Measurements from ENCODE around the gene NDUFB10.
A peak's percentile ranks its signal among the peaks of the same experiment; 100 is the strongest.

NDUFB10 gene

GRCh38 chr16:1983544-1984346 is 24.4 kb downstream of the NDUFB10 start, which contains the start of gene GFER:
GFER (plus strand) TSS chr16:1984193; CDS start chr16:1984219, 26 bp downstream.
- peak within 1 kb of the TSS; percentile 67 for H3K4me3 ChIP-seq (ENCODE audit: low read depth, low read length)
- DNase-seq (ENCODE audit: low read depth) = peak; percentile 93
- peak; percentile 42 for TF ChIP-seq CTCF (conservative IDR thresholded peaks at IDR 0.05; ENCODE audit: low read depth, low read length)

GRCh38 chr16:1984347-1985225 is 25.2 kb downstream of the NDUFB10 start:
- H3K4me3 ChIP-seq (ENCODE audit: low read depth, low read length) = peak overlapping the region; percentile 67
- TF ChIP-seq CTCF (conservative IDR thresholded peaks at IDR 0.05; ENCODE audit: low read depth, low read length) = no peak
- no peak for DNase-seq (ENCODE audit: low read depth)

- TF ChIP-seq CTCF (conservative IDR thresholded peaks at IDR 0.05; ENCODE audit: low read depth, low read length) = no peak
- DNase-seq (ENCODE audit: low read depth) = no peak
- H3K4me3 ChIP-seq (ENCODE audit: low read depth, low read length) = no peak overlapping the region
These were observed 26.3 kb downstream of the NDUFB10 start for GRCh38 chr16:1985466-1986150.

GRCh38 chr16:1987198-1987597 is 27.9 kb downstream of the NDUFB10 start:
- TF ChIP-seq CTCF (conservative IDR thresholded peaks at IDR 0.05; ENCODE audit: low read depth, low read length) = no peak

GRCh38 chr16:1989209-1990100 is 30.1 kb downstream of the NDUFB10 start, which contains the start of gene SYNGR3:
SYNGR3 (plus strand) TSS chr16:1989970; CDS start chr16:1990103, 133 bp downstream.
- DNase-seq (ENCODE audit: low read depth) = no peak
- no peak for TF ChIP-seq CTCF (conservative IDR thresholded peaks at IDR 0.05; ENCODE audit: low read depth, low read length)
- no peak within 1 kb of the TSS for H3K4me3 ChIP-seq (ENCODE audit: low read depth, low read length)

More at GRCh38 chr16:1987198-1987597, 27.9 kb downstream of the NDUFB10 start:
- no peak for DNase-seq (ENCODE audit: low read depth)
- H3K4me3 ChIP-seq (ENCODE audit: low read depth, low read length) = no peak overlapping the region

- TF ChIP-seq CTCF (conservative IDR thresholded peaks at IDR 0.05; ENCODE audit: low read depth, low read length) = no peak
- no peak overlapping the region for H3K4me3 ChIP-seq (ENCODE audit: low read depth, low read length)
- no peak for DNase-seq (ENCODE audit: low read depth)
These were observed 30.7 kb downstream of the NDUFB10 start for GRCh38 chr16:1990101-1990350.

Measured in choroid plexus epithelial cell (primary cell).